Measurements from ENCODE around the gene AFG1L. TPM values are rescaled to one million over a fixed set of nuclear protein-coding genes. Genes with fewer than 3 reads are reported as not detected.
A peak's percentile ranks its signal among the peaks of the same experiment; 100 is the strongest.
"Not testable (repeated sequence)": the region's sequence is repeated elsewhere in the genome, so short reads cannot be mapped to it uniquely, and the experiment has no call there.

AFG1L gene
- total RNA-seq, 2 experiments from 2014 or later, result 4.0 to 7.5 TPM

DNA sequence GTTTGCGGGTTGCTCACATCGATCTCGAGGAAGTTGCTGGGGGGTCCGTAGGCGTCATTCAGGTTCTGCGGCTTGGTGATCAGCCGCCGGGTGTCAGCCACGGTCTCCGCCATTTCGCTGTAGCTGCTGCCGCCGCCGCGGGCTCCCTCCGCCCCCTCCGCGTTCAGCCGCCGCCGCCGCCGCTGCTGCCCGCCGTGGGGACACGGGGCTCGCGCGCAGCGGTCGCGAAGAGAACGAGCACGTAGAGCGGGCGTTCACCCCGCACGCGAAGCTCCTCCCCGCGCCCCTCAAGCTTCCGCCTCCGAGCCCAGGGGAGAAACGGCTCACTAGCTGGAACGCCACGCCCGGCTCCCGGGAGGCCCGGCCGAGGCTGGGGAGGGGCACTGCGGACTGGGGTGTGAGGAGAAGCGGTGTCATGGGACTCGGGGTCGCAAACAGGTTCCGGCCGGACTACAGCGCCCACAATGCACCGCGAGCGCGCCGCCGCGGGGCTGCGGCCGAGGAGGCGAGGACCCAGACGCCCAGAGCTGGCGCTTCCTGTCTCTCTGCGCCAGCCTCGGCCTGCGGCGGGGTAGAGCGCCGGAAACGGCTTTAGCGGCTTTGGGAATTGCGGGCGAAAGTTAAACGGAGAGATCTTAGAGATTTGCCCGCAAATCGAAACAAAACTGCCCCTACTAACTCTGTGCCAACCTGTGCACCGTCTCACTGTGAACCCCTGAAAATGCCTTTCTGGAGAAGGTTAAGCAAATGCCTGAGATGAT lies 33.9 kb upstream of the AFG1L start, which contains the start of gene SNX3:
Gene SNX3 (minus strand): TSS at position 232 of the 761 bp plus-strand sequence. CDS start 119 bp downstream, at position 113.
- H3K36me3 Mint-ChIP-seq (ENCODE audit: low read depth), result peaks cover 11% of the 10 kb centered on the region
- H3K27ac Mint-ChIP-seq, result peak within 1 kb of the TSS; percentile 80
- H3K4me3 Mint-ChIP-seq, result peak within 1 kb of the TSS; percentile 69
- ATAC-seq, result peak; percentile 90
- CTCF ChIA-PET, result interaction anchor here (0.7 to 2.5 kb wide), 12 partner anchors 9 to 234 kb away, joined by 3 to 22 read pairs (median 3); partner anchors contain the start of gene AFG1L
- H3K9me3 Mint-ChIP-seq (ENCODE audit: insufficient read depth), result no peaks in the 10 kb centered on the region
- POLR2A ChIA-PET, result interaction anchor here (0.6 to 3.5 kb wide), 11 partner anchors 12 to 978 kb away, joined by 3 to 27 read pairs (median 3); partner anchors contain the start of gene AFG1L
- peaks cover 20% of the 10 kb centered on the region for H3K4me1 Mint-ChIP-seq (ENCODE audit: low read depth)
- DNase-seq, result peak; percentile 92
- H3K27me3 Mint-ChIP-seq (ENCODE audit: low read depth), result peaks cover 3% of the 10 kb centered on the region

DNA sequence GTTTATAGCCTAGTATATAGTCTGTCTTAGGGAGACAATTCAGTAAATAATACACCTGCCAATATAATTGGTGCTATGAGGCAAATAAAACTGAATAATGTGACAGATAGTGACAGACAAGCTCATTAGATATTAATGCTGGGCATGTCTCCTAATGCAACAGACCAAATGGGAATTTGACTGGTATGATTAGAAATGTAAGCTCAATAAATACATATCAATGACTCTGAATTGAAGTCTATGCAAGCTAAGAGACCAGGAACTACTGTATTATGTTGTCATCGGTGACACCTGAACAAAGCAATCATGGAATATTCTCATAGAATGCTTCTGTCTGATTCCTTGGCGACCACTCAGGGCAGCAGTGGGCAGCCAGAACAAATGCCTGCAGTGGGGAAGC lies 31.5 kb upstream of the AFG1L start:
- ATAC-seq (no peak), DNase-seq (no peak)
- peaks cover 4% of the 10 kb centered on the region for H3K36me3 Mint-ChIP-seq (ENCODE audit: low read depth)
- H3K9me3 Mint-ChIP-seq (ENCODE audit: insufficient read depth), result no peaks in the 10 kb centered on the region
- H3K4me1 Mint-ChIP-seq (ENCODE audit: low read depth), result peaks cover 14% of the 10 kb centered on the region
- no peak overlapping the region for H3K4me3 Mint-ChIP-seq
- H3K27me3 Mint-ChIP-seq (ENCODE audit: low read depth), result peaks cover 3% of the 10 kb centered on the region
- ChIA-PET CTCF (interaction anchor here (1.0 to 1.4 kb wide), 3 partner anchors 144 to 229 kb away, joined by 3 to 4 read pairs (median 4); no protein-coding TSS in a partner anchor), POLR2A (no interaction called here)
- no peak overlapping the region for H3K27ac Mint-ChIP-seq

DNA sequence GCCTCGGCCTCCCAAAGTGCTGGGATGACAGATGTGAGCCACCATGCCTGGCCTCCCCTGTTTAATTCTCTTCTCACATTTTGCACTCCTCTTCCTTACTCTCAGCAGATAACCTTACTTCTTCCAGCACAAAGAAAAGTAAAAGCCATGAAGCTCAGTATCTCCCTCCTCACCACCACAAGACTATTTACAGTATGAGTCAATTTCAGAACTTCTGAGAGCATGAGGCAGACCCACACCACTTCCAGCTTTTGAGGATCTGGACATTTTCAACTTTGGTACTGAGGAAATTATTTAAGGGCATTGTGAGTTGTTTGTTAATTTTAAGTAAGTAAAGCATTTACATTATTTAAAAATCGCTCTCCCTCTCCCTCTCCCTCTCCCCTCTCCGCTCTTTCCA lies 26.0 kb upstream of the AFG1L start:
- POLR2A ChIA-PET, result no interaction called here
- Mint-ChIP-seq H3K9me3 (ENCODE audit: insufficient read depth) (no peaks in the 10 kb centered on the region), H3K4me1 (ENCODE audit: low read depth) (peaks cover 3% of the 10 kb centered on the region), H3K27me3 (ENCODE audit: low read depth) (peaks cover 3% of the 10 kb centered on the region), H3K36me3 (ENCODE audit: low read depth) (no peaks in the 10 kb centered on the region), H3K27ac (no peak overlapping the region), H3K4me3 (no peak overlapping the region)
- DNase-seq (no peak), ATAC-seq (no peak)
- CTCF ChIA-PET, result interaction anchor here (0.7 to 1.1 kb wide), 2 partner anchors 12 to 223 kb away, joined by 3 read pairs; no protein-coding TSS in a partner anchor

DNA sequence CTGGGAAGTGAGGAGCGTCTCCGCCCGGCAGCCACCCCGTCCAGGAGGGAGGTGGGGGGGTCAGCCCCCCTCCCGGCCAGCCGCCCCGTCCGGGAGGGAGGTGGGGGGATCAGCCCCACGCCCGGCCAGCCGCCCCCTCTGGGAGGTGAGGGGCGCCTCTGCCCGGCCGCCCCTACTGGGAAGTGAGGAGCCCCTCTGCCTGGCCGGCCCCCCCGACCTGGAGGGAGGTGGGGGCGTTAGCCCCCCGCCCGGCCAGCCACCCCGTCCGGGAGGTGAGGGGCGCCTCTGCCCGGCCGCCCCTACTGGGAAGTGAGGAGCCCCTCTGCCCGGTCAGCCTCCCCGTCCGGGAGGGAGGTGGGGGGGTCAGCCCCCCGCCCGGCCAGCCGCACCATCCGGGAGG lies 24.9 kb upstream of the AFG1L start:
- H3K27me3 Mint-ChIP-seq (ENCODE audit: low read depth); H3K36me3 Mint-ChIP-seq (ENCODE audit: low read depth); DNase-seq; H3K9me3 Mint-ChIP-seq (ENCODE audit: insufficient read depth); CTCF ChIA-PET; H3K4me1 Mint-ChIP-seq (ENCODE audit: low read depth); H3K4me3 Mint-ChIP-seq; POLR2A ChIA-PET; ATAC-seq; H3K27ac Mint-ChIP-seq: not testable (repeated sequence)

DNA sequence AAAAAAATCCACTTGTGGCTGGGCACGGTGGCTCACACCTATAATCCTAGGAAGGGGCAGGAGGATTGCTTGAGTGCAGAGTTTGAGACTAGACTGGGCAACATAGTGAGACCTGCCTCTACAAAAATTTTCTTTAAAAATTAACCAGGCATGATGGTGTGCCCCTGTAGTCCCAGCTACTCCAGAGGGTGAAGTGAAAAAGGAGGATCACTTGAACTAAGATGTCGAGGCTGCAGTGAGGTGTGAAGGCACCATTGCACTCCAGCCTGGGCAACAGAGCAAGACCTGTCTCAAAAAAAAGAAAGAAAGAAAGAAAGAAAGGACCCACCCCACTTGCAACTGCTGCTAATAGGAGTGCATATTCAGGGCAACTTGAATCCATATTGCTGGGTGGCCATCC lies 20.3 kb upstream of the AFG1L start:
- DNase-seq (no peak), ATAC-seq (no peak)
- ChIA-PET POLR2A (interaction anchor here (0.6 kb wide), 1 partner anchor 11 kb away, joined by 4 read pairs; no protein-coding TSS in a partner anchor), CTCF (interaction anchor here (0.8 kb wide), 1 partner anchor 13 kb away, joined by 3 read pairs; the partner anchor contains the start of gene SNX3)
- no peaks in the 10 kb centered on the region for H3K9me3 Mint-ChIP-seq (ENCODE audit: insufficient read depth)
- no peaks in the 10 kb centered on the region for H3K4me1 Mint-ChIP-seq (ENCODE audit: low read depth)
- H3K27me3 Mint-ChIP-seq (ENCODE audit: low read depth), result peaks cover 6% of the 10 kb centered on the region
- no peak overlapping the region for H3K27ac Mint-ChIP-seq
- H3K4me3 Mint-ChIP-seq, result no peak overlapping the region
- H3K36me3 Mint-ChIP-seq (ENCODE audit: low read depth), result no peaks in the 10 kb centered on the region

DNA sequence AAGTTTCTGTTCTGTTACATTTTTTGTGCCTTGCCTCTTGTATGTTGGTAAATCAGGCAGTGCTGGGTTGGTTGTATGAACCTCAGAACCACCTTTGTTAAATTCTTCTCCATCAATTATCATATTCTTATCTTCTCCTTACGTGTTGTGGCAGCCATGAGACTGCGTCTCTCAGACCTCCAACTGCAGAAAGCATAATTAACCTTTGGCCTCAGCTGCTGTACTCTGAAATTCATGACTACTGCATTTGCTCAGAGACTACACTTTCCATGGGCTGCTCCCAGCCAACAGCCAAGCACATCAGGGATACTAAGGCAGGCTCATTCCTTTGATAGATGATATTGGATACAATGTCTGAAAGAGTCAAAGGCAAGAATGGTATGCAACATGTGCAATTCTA lies 18.9 kb upstream of the AFG1L start:
- Mint-ChIP-seq H3K36me3 (ENCODE audit: low read depth) (no peaks in the 10 kb centered on the region), H3K27me3 (ENCODE audit: low read depth) (peaks cover 9% of the 10 kb centered on the region), H3K4me3 (no peak overlapping the region), H3K4me1 (ENCODE audit: low read depth) (no peaks in the 10 kb centered on the region), H3K9me3 (ENCODE audit: insufficient read depth) (no peaks in the 10 kb centered on the region), H3K27ac (no peak overlapping the region)
- ChIA-PET POLR2A (no interaction called here), CTCF (no interaction called here)
- ATAC-seq (no peak), DNase-seq (no peak)

DNA sequence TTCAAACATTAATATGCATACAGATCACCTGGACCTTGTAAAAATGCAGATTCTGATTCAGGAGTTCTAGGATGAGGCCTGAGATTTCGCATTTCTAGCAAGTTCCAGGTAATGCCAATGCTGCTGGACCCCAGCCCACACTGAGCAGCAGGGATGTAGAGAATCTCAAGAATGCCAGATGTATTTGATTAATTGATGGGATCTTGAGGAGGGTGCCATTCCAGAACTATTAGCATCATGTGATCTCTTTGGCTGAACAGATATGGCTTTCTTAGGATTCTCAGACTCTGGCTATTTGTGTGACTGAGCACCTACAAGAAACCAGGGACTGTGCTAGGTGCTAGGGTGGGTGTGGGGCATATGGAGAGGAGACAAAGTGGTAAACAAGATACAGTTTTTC lies 17.6 kb upstream of the AFG1L start:
- DNase-seq (no peak), ATAC-seq (no peak)
- ChIA-PET POLR2A (no interaction called here), CTCF (no interaction called here)
- Mint-ChIP-seq H3K36me3 (ENCODE audit: low read depth) (no peaks in the 10 kb centered on the region), H3K4me1 (ENCODE audit: low read depth) (no peaks in the 10 kb centered on the region), H3K4me3 (no peak overlapping the region), H3K27ac (no peak overlapping the region), H3K9me3 (ENCODE audit: insufficient read depth) (no peaks in the 10 kb centered on the region), H3K27me3 (ENCODE audit: low read depth) (peaks cover 11% of the 10 kb centered on the region)

DNA sequence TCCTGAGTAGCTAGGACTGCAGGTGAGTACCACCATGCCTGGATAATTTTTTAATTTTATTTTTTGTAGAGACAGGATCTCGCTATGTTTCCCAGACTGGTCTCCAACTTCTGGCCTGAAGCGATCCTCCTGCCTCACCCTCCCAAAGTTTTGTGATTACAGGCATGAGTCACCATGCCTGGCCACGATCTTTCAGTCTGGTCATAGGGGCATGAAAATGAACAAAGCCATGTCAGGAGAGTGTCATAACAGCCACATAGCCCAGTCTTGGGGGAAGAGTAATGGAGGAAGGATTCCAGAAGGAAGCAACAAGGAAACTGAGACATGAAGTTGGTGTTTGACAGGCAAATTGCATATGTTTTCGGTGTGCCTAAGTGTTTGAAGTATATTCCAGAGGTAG lies 17.0 kb upstream of the AFG1L start:
- no peak overlapping the region for H3K27ac Mint-ChIP-seq
- ChIA-PET CTCF (no interaction called here), POLR2A (no interaction called here)
- no peaks in the 10 kb centered on the region for H3K9me3 Mint-ChIP-seq (ENCODE audit: insufficient read depth)
- H3K4me1 Mint-ChIP-seq (ENCODE audit: low read depth), result no peaks in the 10 kb centered on the region
- H3K27me3 Mint-ChIP-seq (ENCODE audit: low read depth), result peaks cover 11% of the 10 kb centered on the region
- DNase-seq (no peak), ATAC-seq (no peak)
- no peak overlapping the region for H3K4me3 Mint-ChIP-seq
- no peaks in the 10 kb centered on the region for H3K36me3 Mint-ChIP-seq (ENCODE audit: low read depth)

DNA sequence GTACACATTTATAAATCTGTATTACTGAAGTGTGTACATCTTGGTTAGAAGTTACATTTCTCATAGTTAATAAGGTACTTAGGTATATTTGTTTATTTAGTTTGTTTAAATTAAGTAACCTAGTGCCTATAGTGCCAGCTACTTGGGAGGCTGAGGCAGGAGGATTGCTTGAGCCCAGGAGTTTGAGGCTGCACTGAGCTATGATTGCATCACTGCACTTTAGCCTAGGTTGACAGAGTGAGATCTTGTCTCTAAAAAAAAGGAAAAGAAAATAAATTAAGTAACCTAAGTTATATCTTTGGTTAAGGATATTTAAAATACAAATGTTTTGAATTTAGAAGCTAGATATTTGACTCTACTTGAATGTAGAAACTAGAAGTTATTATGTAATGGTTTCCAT lies 9.5 kb upstream of the AFG1L start:
- H3K9me3 Mint-ChIP-seq (ENCODE audit: insufficient read depth), result no peaks in the 10 kb centered on the region
- CTCF ChIA-PET, result interaction anchor here (0.8 to 1.5 kb wide), 2 partner anchors 11 to 206 kb away, joined by 3 to 4 read pairs; no protein-coding TSS in a partner anchor
- POLR2A ChIA-PET, result interaction anchor here (0.6 kb wide), 2 partner anchors 11 to 438 kb away, joined by 4 read pairs; no protein-coding TSS in a partner anchor
- H3K4me1 Mint-ChIP-seq (ENCODE audit: low read depth), result peaks cover 34% of the 10 kb centered on the region
- H3K27ac Mint-ChIP-seq, result no peak overlapping the region
- H3K36me3 Mint-ChIP-seq (ENCODE audit: low read depth), result no peaks in the 10 kb centered on the region
- ATAC-seq, result no peak
- H3K4me3 Mint-ChIP-seq, result no peak overlapping the region
- DNase-seq, result no peak
- H3K27me3 Mint-ChIP-seq (ENCODE audit: low read depth), result peaks cover 5% of the 10 kb centered on the region

DNA sequence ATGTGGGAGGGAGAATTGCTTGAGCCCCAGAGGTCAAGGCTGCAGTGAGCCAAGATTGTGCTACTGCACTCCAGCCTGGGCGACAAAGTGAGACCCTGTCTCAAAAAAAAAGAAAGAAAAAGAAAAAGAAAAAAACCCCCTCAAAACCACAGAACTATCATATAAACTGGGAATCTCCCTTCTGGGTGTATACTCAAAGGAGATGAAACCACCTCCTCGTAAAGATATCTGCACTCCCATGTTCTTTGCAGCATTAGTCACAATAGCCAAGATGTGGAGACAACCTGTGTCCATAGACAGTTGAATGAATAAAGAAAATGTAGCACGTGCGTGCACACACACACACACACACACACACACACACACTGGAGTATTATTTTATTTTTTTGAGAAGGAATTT lies 8.5 kb upstream of the AFG1L start:
- H3K4me3 Mint-ChIP-seq, result no peak overlapping the region
- ATAC-seq, result no peak
- H3K4me1 Mint-ChIP-seq (ENCODE audit: low read depth), result peaks cover 34% of the 10 kb centered on the region
- DNase-seq, result no peak
- no peak overlapping the region for H3K27ac Mint-ChIP-seq
- no peaks in the 10 kb centered on the region for H3K9me3 Mint-ChIP-seq (ENCODE audit: insufficient read depth)
- ChIA-PET POLR2A (no interaction called here), CTCF (no interaction called here)
- H3K36me3 Mint-ChIP-seq (ENCODE audit: low read depth), result no peaks in the 10 kb centered on the region
- peaks cover 4% of the 10 kb centered on the region for H3K27me3 Mint-ChIP-seq (ENCODE audit: low read depth)

DNA sequence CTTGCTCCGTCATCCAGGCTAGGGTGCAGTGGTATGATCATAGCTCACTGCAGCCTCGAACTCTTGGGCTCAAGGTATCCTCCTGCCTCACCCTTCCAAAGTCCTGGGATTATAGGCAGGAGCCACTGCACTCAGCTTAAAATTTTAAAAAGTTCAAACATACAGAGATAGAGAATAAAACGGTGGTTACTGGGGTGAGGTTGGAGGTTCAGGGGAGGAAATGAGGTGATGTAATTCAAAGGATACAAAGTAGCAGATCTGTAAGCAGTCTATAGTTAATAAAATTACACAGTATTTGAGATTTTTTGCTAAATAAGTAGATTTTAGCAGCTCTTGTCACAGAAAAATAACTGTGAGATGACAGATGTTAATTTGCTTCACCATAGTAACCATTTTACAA lies 7.5 kb upstream of the AFG1L start:
- ATAC-seq (peak; percentile 76), DNase-seq (peak; percentile 57)
- Mint-ChIP-seq H3K36me3 (ENCODE audit: low read depth) (no peaks in the 10 kb centered on the region), H3K4me3 (peak overlapping the region; percentile 29), H3K27ac (peak overlapping the region; percentile 61), H3K27me3 (ENCODE audit: low read depth) (peaks cover 3% of the 10 kb centered on the region), H3K4me1 (ENCODE audit: low read depth) (peaks cover 34% of the 10 kb centered on the region), H3K9me3 (ENCODE audit: insufficient read depth) (no peaks in the 10 kb centered on the region)
- ChIA-PET CTCF (interaction anchor here (1.8 kb wide), 1 partner anchor 72 kb away, joined by 3 read pairs; no protein-coding TSS in a partner anchor), POLR2A (interaction anchor here (1.3 kb wide), 1 partner anchor 26 kb away, joined by 7 read pairs; the partner anchor contains the start of gene SNX3)

DNA sequence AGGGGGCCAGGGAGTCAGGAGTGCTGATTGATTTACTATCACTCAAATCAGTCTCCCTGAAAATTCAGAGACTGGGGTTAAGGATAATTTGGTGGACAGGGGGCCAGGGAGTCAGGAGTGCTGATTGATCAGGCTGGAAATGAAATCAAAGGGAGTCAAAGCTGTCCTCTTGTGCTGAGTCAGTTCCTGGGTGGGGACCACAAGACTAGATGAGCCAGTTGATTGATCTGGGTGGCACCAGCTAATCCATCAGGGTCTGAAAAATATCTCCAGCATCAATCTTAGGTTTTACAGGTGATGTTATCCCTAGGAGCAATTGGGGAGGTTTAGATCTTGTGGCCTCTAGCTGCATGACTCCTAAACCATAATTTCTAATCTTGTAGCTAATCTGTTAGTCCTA lies 6.1 kb upstream of the AFG1L start:
- CTCF ChIA-PET, result interaction anchor here (1.8 kb wide), 1 partner anchor 71 kb away, joined by 3 read pairs; no protein-coding TSS in a partner anchor
- Mint-ChIP-seq H3K27me3 (ENCODE audit: low read depth) (peaks cover under 1% of the 10 kb centered on the region), H3K36me3 (ENCODE audit: low read depth) (no peaks in the 10 kb centered on the region), H3K27ac (no peak overlapping the region), H3K4me3 (no peak overlapping the region), H3K9me3 (ENCODE audit: insufficient read depth) (no peaks in the 10 kb centered on the region), H3K4me1 (ENCODE audit: low read depth) (peaks cover 34% of the 10 kb centered on the region)
- POLR2A ChIA-PET, result no interaction called here
- DNase-seq, result no peak
- no peak for ATAC-seq
